Spleen (tissue), 3 donors: ENCODE measurements around the gene ASMT.

Source experiments
- POLR2A ChIP-seq, 3 donors: fragments of 450-650 bp; IDR thresholded peaks; one replicate each; pipeline ENCODE4 v1.5.1; 2017; ENCODE audit warnings: antibody characterized with exemption in 3 of 3, mild to moderate bottlenecking in 1 of 3
- POLR2AphosphoS5 ChIP-seq, 3 donors: sonication (generic); formaldehyde crosslinking; IDR thresholded peaks; one replicate each; pipeline ENCODE4 v1.5.1; 2017; ENCODE audit warnings: antibody characterized with exemption in 3 of 3

GRCh38 chrX:1623691-1624090 lies 8.8 kb downstream of the ASMT start:
- TF ChIP-seq POLR2AphosphoS5 (IDR thresholded peaks at IDR 0.05) (no peak), POLR2A (IDR thresholded peaks at IDR 0.05) (no peak)
